Psoas muscle (tissue), 8 donors: ENCODE data around the gene TRAFD1. TPM values are rescaled to one million over a fixed set of nuclear protein-coding genes. Genes with fewer than 3 reads are reported as not detected.

ENCODE experiments used
- ATAC-seq, 4 donors: fragments of 200-7000 bp; cut with Tn5 transposase; one replicate each; pipeline ENCODE4 v1.9.1; 2020; ENCODE audit warnings: moderate library complexity in 3 of 4, mild to moderate bottlenecking in 2 of 4
- DNase-seq, 2 donors: peaks; one replicate each; pipeline ENCODE4 v3.0.0-alpha.2; 2020
- H3K27ac ChIP-seq: fragments of 200-600 bp; one replicate; pipeline ENCODE4 v1.8.0; 2022
- H3K27me3 ChIP-seq, 3 donors: fragments of 200-600 bp in 1 of 3; one replicate each; pipeline versions ENCODE4 v1.6.1 to v1.8.0; 2013 to 2022; ENCODE audit warnings: low read length in 2 of 3, mild to moderate bottlenecking in 2 of 3, moderate library complexity in 1 of 3; ENCODE audit not compliant: insufficient read depth in 3 of 3
- H3K36me3 ChIP-seq, 2 donors: fragments of 200-600 bp in 1 of 2; one replicate each; pipeline versions ENCODE4 v1.6.1 to v1.8.0; 2013 to 2022; ENCODE audit warnings: low read depth in 1 of 2, mild to moderate bottlenecking in 1 of 2, moderate library complexity in 1 of 2; ENCODE audit not compliant: insufficient read depth in 1 of 2
- H3K4me1 ChIP-seq: fragments of 200-600 bp; one replicate; pipeline ENCODE4 v1.8.0; 2022
- H3K4me3 ChIP-seq: fragments of 200-600 bp; one replicate; pipeline ENCODE4 v1.8.0; 2022; ENCODE audit warnings: mild to moderate bottlenecking
- H3K9me3 ChIP-seq: fragments of 200-600 bp; one replicate; pipeline ENCODE4 v1.8.0; 2022
- WGBS, 3 donors: extraction: QIAGEN DNeasy Blood & Tissue Kit; methylation state at CpG; one replicate each; pipeline versions ENCODE4 v1.1.6 to v1.1.7; 2013; 5-methylcytosine and 5-hydroxymethylcytosine counted together
- intact Hi-C, 2 donors: fragments of 100-400 bp; cut with DNase I; formaldehyde crosslinking; loops; one replicate each; pipeline versions ENCODE4 v1.11.0 to v1.14.2; 2022
- polyA plus RNA-seq, 3 donors: library from polyadenylated mRNA; stranded (reverse); fragments of 200-250 nt; gene quantifications; one replicate each; pipeline ENCODE4 v1.2.3, GENCODE V29; 2013
- total RNA-seq, 4 donors: library from RNA; stranded (reverse); fragmentation: NEBNext Ultra II Directional in 2 of 4; extraction: Animal tissue kit (Norgen Biotek cat#: 25700) in 2 of 4; gene quantifications; one replicate each; pipeline versions ENCODE4 v1.2.1 to v1.2.4, GENCODE V29; 2021 to 2023
- TF ChIP-seq, protein P1 (sequence below): fragments of 200-600 bp; IDR thresholded peaks from one replicate; pipeline ENCODE4 v1.8.0; 2022; ENCODE audit warnings: antibody characterized with exemption
- donor health status: healthy with polysubstance abuse.
- donor health status: DM: no; HTN: no; CAD: no; lungs with moderate emphysema.
- donor health status: Bipolar disorder and iron deficiency.
- donor health status: healthy.
- donor health status: DM: yes; HTN: yes; CAD: no.
- donor health status: DM: no; HTN: no; CAD: no.
- donor health status: DM: no; HTN: no; CAD: no.
- donor health status: DM: yes; HTN: yes; CAD: no.

TRAFD1 gene
- total and polyA plus RNA-seq, 7 donors: 5.0 to 21.0 (median 16.0) TPM

DNA sequence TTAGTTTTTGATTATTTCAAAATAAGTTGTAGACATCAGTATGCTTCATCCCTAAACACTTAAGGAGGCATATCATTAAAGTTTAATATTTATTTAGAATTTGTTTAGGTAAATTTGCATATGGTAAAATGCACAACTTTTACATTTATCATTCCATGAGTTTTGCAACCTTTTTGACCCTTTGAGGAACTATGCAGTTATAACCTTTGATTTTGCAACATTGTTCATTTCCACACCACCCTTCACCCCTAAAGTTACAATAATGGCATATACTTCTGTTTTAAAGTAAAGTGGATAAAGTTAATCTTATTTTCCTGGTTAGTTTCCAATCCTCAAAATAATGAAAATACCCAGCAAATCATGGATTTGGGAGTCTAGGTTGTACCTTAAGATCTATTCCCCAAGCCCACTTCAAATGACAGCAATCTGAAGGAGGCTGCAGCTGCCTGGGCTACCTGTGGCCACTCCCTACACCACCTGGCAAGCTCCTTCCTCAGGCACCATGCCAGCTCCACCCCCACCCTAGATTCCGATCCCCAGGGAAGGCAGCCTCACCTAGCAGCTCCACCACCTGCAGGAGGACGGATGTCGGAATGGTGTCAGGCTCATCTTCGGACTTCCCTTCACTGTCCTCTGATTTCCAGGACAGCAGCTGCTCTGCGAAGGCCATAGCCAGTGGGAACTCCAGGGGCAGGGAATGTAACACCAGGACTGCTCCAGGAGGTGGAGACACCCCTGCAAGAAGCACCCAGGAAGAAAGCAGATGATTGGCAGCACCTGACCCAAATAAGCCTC, 65.1 kb downstream of the TRAFD1 start:
- H3K36me3 ChIP-seq: peaks cover 0 to 91% of the 10 kb centered on the region in 2 donors
- no peaks in the 10 kb centered on the region for H3K9me3 ChIP-seq
- H3K4me3 ChIP-seq: no peak overlapping the region
- DNase-seq (no peak), ATAC-seq (no peak)
- WGBS, 3 donors: 87 to 97% (median 89%) methylated on average over 5 of the region's 5 CpGs
- no peaks in the 10 kb centered on the region for H3K27me3 ChIP-seq
- TF ChIP-seq, protein P1, sequence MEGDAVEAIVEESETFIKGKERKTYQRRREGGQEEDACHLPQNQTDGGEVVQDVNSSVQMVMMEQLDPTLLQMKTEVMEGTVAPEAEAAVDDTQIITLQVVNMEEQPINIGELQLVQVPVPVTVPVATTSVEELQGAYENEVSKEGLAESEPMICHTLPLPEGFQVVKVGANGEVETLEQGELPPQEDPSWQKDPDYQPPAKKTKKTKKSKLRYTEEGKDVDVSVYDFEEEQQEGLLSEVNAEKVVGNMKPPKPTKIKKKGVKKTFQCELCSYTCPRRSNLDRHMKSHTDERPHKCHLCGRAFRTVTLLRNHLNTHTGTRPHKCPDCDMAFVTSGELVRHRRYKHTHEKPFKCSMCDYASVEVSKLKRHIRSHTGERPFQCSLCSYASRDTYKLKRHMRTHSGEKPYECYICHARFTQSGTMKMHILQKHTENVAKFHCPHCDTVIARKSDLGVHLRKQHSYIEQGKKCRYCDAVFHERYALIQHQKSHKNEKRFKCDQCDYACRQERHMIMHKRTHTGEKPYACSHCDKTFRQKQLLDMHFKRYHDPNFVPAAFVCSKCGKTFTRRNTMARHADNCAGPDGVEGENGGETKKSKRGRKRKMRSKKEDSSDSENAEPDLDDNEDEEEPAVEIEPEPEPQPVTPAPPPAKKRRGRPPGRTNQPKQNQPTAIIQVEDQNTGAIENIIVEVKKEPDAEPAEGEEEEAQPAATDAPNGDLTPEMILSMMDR: no peak
- no peak overlapping the region for H3K27ac ChIP-seq
- intact Hi-C loops: no loop called here
- H3K4me1 ChIP-seq: no peaks in the 10 kb centered on the region

GRCh38 chr12:112191201-112191600, 65.8 kb downstream of the TRAFD1 start:
- Histone ChIP-seq H3K9me3 (no peaks in the 10 kb centered on the region), H3K4me1 (no peaks in the 10 kb centered on the region), H3K36me3 (peaks cover 0 to 96% of the 10 kb centered on the region in 2 donors), H3K27me3 (no peaks in the 10 kb centered on the region), H3K27ac (no peak overlapping the region), H3K4me3 (no peak overlapping the region)
- WGBS, 3 donors: 73 to 83% (median 77%) methylated on average over 2 of the region's 2 CpGs
- DNase-seq (no peak), ATAC-seq (no peak)
- TF ChIP-seq, protein P1: no peak
- intact Hi-C loops: no loop called here

DNA sequence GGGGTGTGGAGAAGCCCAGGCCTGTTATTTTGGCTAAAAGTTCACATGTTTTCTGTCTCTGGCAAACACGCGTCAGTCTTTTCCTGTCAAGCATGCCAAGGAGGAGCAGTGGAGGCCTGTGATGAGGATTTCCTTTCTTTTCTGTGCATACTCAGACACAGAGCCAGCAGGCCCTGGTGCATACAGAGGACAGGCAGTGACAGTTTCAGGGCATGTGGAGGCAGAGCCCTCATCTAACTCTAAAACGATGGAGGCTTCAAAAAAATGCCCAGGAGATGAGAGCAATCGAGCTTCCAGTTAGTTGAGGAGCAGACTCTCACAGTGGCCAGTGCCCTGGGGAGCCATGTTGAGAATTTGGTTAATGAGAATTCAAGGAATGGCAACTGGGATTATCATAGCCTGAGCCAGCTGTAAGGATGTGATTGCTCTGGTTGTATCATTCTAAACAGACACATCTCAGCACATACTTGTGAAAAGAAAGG, 66.5 kb downstream of the TRAFD1 start:
- Histone ChIP-seq H3K27ac (no peak overlapping the region), H3K4me3 (no peak overlapping the region), H3K4me1 (no peaks in the 10 kb centered on the region), H3K27me3 (no peaks in the 10 kb centered on the region), H3K36me3 (peaks cover 0 to 98% of the 10 kb centered on the region in 2 donors), H3K9me3 (no peaks in the 10 kb centered on the region)
- DNase-seq (no peak), ATAC-seq (no peak)
- TF ChIP-seq, protein P1: no peak
- WGBS, 3 donors: 41 to 61% (median 59%) methylated on average over 4 of the region's 4 CpGs
- intact Hi-C loops: no loop called here

DNA sequence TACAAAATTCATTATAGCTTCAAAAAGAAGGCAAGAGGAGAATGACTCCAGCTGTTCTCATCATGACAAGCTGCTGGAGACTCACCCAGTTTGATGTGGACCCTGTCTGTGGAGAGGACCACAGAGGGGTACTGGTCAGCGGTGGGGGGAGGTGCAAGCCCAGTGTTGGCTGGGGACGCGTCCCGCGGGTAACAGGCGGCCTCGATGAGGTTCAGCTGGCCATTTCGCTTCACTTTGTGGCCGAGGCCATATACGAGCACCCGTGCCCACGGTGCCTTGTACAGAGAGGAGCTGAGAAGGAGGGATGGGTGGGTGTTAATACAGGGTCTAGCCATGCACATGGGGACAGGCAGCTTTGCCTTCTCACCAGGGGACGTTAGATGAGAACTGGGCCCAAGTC, 67.1 kb downstream of the TRAFD1 start:
- no peak overlapping the region for H3K27ac ChIP-seq
- no peak overlapping the region for H3K4me3 ChIP-seq
- 92 to 95% (median 93%) methylated on average over 13 of the region's 13 CpGs for WGBS, 3 donors
- no peaks in the 10 kb centered on the region for H3K4me1 ChIP-seq
- TF ChIP-seq, protein P1: no peak
- no peaks in the 10 kb centered on the region for H3K27me3 ChIP-seq
- no peaks in the 10 kb centered on the region for H3K9me3 ChIP-seq
- DNase-seq (no peak), ATAC-seq (no peak)
- H3K36me3 ChIP-seq: peaks cover 0 to 98% of the 10 kb centered on the region in 2 donors
- intact Hi-C loops: no loop called here
